Spinal cord (tissue), 10 donors: ENCODE data around the gene APOL1. TPM values are rescaled to one million over a fixed set of nuclear protein-coding genes. Genes with fewer than 3 reads are reported as not detected.
"Not testable (repeated sequence)": the region's sequence is repeated elsewhere in the genome, so short reads cannot be mapped to it uniquely, and the experiment has no call there.

Experiments
- DNase-seq, 6 donors: peaks; one replicate each; pipeline versions ENCODE4 v3.0.0 to v3.0.0-alpha.2; 2013 to 2015; ENCODE audit warnings: low spot score in 6 of 6, low read depth in 4 of 6
- H3K27ac ChIP-seq: one replicate; pipeline ENCODE4 v1.5.1; 2013; ENCODE audit warnings: low read depth, low read length, control low read depth
- H3K27me3 ChIP-seq: one replicate; pipeline ENCODE4 v1.6.1; 2013; ENCODE audit warnings: low read length; ENCODE audit not compliant: control insufficient read depth, insufficient read depth
- H3K36me3 ChIP-seq: one replicate; pipeline ENCODE4 v1.6.1; 2013; ENCODE audit warnings: low read length; ENCODE audit not compliant: control insufficient read depth, insufficient read depth
- H3K4me1 ChIP-seq: one replicate; pipeline ENCODE4 v1.6.1; 2013; ENCODE audit warnings: low read length; ENCODE audit not compliant: control insufficient read depth, insufficient read depth
- H3K4me3 ChIP-seq: one replicate; pipeline ENCODE4 v1.5.1; 2013; ENCODE audit warnings: low read depth, low read length, control low read depth
- H3K9me3 ChIP-seq: one replicate; pipeline ENCODE4 v1.6.1; 2013; ENCODE audit warnings: low read length; ENCODE audit not compliant: control insufficient read depth, insufficient read depth
- WGBS: methylation state at CpG from one replicate; pipeline ENCODE4 v1.1.5; 2013; ENCODE audit warnings: missing lambda C conversion rate; ENCODE audit not compliant: insufficient coverage; 5-methylcytosine and 5-hydroxymethylcytosine counted together
- polyA plus RNA-seq, 2 donors: library from polyadenylated mRNA; unstranded; fragments of 120-200 nt; gene quantifications; one replicate each; pipeline ENCODE4 v1.2.1, GENCODE V29; 2013; ENCODE audit not compliant: insufficient read length in 2 of 2
- total RNA-seq, 2 donors: library from RNA; depleted of rRNA in 1 of 2; stranded (reverse); fragments of 120-200 nt in 1 of 2; fragments of >200 nt in 1 of 2; gene quantifications; one replicate each; pipeline versions ENCODE4 v1.2.3 to v1.2.4, GENCODE V29; 2013 to 2014
- donor health status: healthy.

The APOL1 gene
- total and polyA plus RNA-seq, 4 donors = 1.7 to 5.7 (median 4.6) TPM

- Histone ChIP-seq H3K4me3 (peak within 1 kb of the TSS; percentile 68), H3K27me3 (no peaks in the 10 kb centered on the region), H3K27ac (peak within 1 kb of the TSS; percentile 92), H3K4me1 (peaks cover 41% of the 10 kb centered on the region), H3K9me3 (no peaks in the 10 kb centered on the region), H3K36me3 (peaks cover 8% of the 10 kb centered on the region)
- DNase-seq = peak in 5 of 6 donors; percentile 47 to 93 (median 67)
- WGBS = 3% methylated on average over 10 of the region's 13 CpGs
Observed at GRCh38 chr22:36239401-36240171, 13.3 kb upstream of the APOL1 start, which contains the start of gene APOL2. Gene APOL2 (minus strand): TSS chr22:36239527. CDS start chr22:36233162, 6,365 bp downstream.

- Histone ChIP-seq H3K36me3 (no peaks in the 10 kb centered on the region), H3K4me1 (peaks cover 10% of the 10 kb centered on the region), H3K27me3 (no peaks in the 10 kb centered on the region), H3K27ac (no peak overlapping the region), H3K4me3 (no peak overlapping the region), H3K9me3 (no peaks in the 10 kb centered on the region)
- DNase-seq = peak in 1 of 6 donors; percentile 26
- WGBS = 80% methylated on average over 5 of the region's 5 CpGs
Observed at GRCh38 chr22:36243986-36244385, 8.9 kb upstream of the APOL1 start.

- Histone ChIP-seq H3K9me3 (no peaks in the 10 kb centered on the region), H3K27me3 (no peaks in the 10 kb centered on the region), H3K4me3 (no peak overlapping the region), H3K4me1 (peaks cover 2% of the 10 kb centered on the region), H3K27ac (no peak overlapping the region), H3K36me3 (no peaks in the 10 kb centered on the region)
- DNase-seq = no peak
- 85% methylated on average over 5 of the region's 5 CpGs for WGBS
Observed at GRCh38 chr22:36244522-36245391, 8.2 kb upstream of the APOL1 start.

GRCh38 chr22:36245805-36246356 lies 7.1 kb upstream of the APOL1 start:
- no peak overlapping the region for H3K4me3 ChIP-seq
- no peaks in the 10 kb centered on the region for H3K27me3 ChIP-seq
- 100% methylated on average over 1 of the region's 4 CpGs for WGBS
- H3K36me3 ChIP-seq = no peaks in the 10 kb centered on the region
- no peak for DNase-seq
- H3K4me1 ChIP-seq = no peaks in the 10 kb centered on the region
- H3K9me3 ChIP-seq = no peaks in the 10 kb centered on the region
- no peak overlapping the region for H3K27ac ChIP-seq

- H3K4me3 ChIP-seq = no peak overlapping the region
- 89% methylated on average over 3 of the region's 3 CpGs for WGBS
- DNase-seq = no peak
- no peaks in the 10 kb centered on the region for H3K27me3 ChIP-seq
- no peaks in the 10 kb centered on the region for H3K4me1 ChIP-seq
- no peaks in the 10 kb centered on the region for H3K9me3 ChIP-seq
- no peaks in the 10 kb centered on the region for H3K36me3 ChIP-seq
- no peak overlapping the region for H3K27ac ChIP-seq
Observed at GRCh38 chr22:36246718-36247117, 6.2 kb upstream of the APOL1 start.

- no peaks in the 10 kb centered on the region for H3K36me3 ChIP-seq
- no peaks in the 10 kb centered on the region for H3K27me3 ChIP-seq
- whole genome bisulfite sequencing = 83% methylated on average over 1 of the region's 5 CpGs
- no peaks in the 10 kb centered on the region for H3K9me3 ChIP-seq
- H3K27ac ChIP-seq = no peak overlapping the region
- DNase-seq = no peak
- H3K4me1 ChIP-seq = no peaks in the 10 kb centered on the region
- H3K4me3 ChIP-seq = no peak overlapping the region
Observed at GRCh38 chr22:36247955-36248354, 5.0 kb upstream of the APOL1 start.

- Histone ChIP-seq H3K36me3 (no peaks in the 10 kb centered on the region), H3K27ac (no peak overlapping the region), H3K9me3 (no peaks in the 10 kb centered on the region), H3K27me3 (no peaks in the 10 kb centered on the region), H3K4me3 (no peak overlapping the region), H3K4me1 (peaks cover 8% of the 10 kb centered on the region)
- no CpG with 5 or more reads among the region's 2 CpGs for WGBS
- no peak for DNase-seq
Observed at GRCh38 chr22:36249160-36249559, 3.8 kb upstream of the APOL1 start.

- not testable (repeated sequence) for H3K27me3 ChIP-seq, H3K9me3 ChIP-seq, H3K36me3 ChIP-seq, DNase-seq, H3K4me3 ChIP-seq, H3K27ac ChIP-seq
- H3K4me1 ChIP-seq = peaks cover 20% of the 10 kb centered on the region
- WGBS = 69% methylated on average over 17 of the region's 24 CpGs
Observed at GRCh38 chr22:36250292-36250960, 2.5 kb upstream of the APOL1 start.

GRCh38 chr22:36251979-36252608 lies 839 bp upstream of the APOL1 start:
- not testable (repeated sequence) for DNase-seq
- H3K4me1 ChIP-seq = peaks cover 20% of the 10 kb centered on the region
- 87% methylated on average over 3 of the region's 7 CpGs for WGBS

More at GRCh38 chr22:36251979-36252608, 839 bp upstream of the APOL1 start:
- H3K27me3 ChIP-seq, H3K4me3 ChIP-seq, H3K27ac ChIP-seq, H3K9me3 ChIP-seq, H3K36me3 ChIP-seq: not testable (repeated sequence)
